AG04449 (cell line): ENCODE data around the gene SLC25A41.

Source experiments
- CTCF ChIA-PET: fragments of 350-600 bp; formaldehyde crosslinking; extraction: SDS; loops from one replicate; lab custom pipeline; 2021; ENCODE audit warnings: antibody characterized with exemption; lab: Yijun Ruan, JAX
- POLR2A ChIA-PET: fragments of 400-600, 350-600 bp; formaldehyde crosslinking; extraction: SDS; loops from one replicate; lab custom pipeline; 2020; ENCODE audit warnings: antibody characterized with exemption, inconsistent platforms; lab: Yijun Ruan, JAX
- DNase-seq: peaks from one replicate; pipeline ENCODE4 v3.0.0-alpha.2; 2010; ENCODE audit warnings: low read depth, low spot score
- H3K4me3 ChIP-seq: 2 replicates; pipeline ENCODE4 v1.5.1; 2011; ENCODE audit warnings: low read depth, mild to moderate bottlenecking, control low read depth, low read length
- CTCF ChIP-seq: IDR thresholded peaks from one replicate; pipeline ENCODE4 v1.5.1; 2011; ENCODE audit warnings: mild to moderate bottlenecking, moderate library complexity, low read length, control low read depth, inconsistent platforms; ENCODE audit not compliant: insufficient read depth; ENCODE audit errors: missing control alignments

Gene SLC25A41

GRCh38 chr19:6457958-6458694 lies 24.6 kb upstream of the SLC25A41 start:
- peak overlapping the region; percentile 2; the same call in 1 of the 2 replicates for H3K4me3 ChIP-seq
- TF ChIP-seq CTCF, result no peak
- ChIA-PET POLR2A (no interaction called here), CTCF (no interaction called here)
- DNase-seq, result no peak

- POLR2A ChIA-PET, result no interaction called here
- H3K4me3 ChIP-seq, result no peak overlapping the region
- TF ChIP-seq CTCF, result no peak
- CTCF ChIA-PET, result no interaction called here
- no peak for DNase-seq
Measured at GRCh38 chr19:6455924-6456323, 22.4 kb upstream of the SLC25A41 start.

- POLR2A ChIA-PET, result no interaction called here
- CTCF ChIA-PET, result no interaction called here
Measured at GRCh38 chr19:6453951-6454565, 20.5 kb upstream of the SLC25A41 start.

GRCh38 chr19:6452899-6453298 lies 19.3 kb upstream of the SLC25A41 start:
- no peak overlapping the region for H3K4me3 ChIP-seq
- CTCF ChIA-PET, result no interaction called here
- no peak for DNase-seq
- no peak for TF ChIP-seq CTCF
- POLR2A ChIA-PET, result no interaction called here

More at GRCh38 chr19:6453951-6454565, 20.5 kb upstream of the SLC25A41 start:
- no peak for TF ChIP-seq CTCF
- DNase-seq, result no peak
- H3K4me3 ChIP-seq, result no peak overlapping the region

GRCh38 chr19:6452223-6452614 lies 18.7 kb upstream of the SLC25A41 start:
- DNase-seq, result no peak
- ChIA-PET CTCF (no interaction called here), POLR2A (no interaction called here)
- no peak overlapping the region for H3K4me3 ChIP-seq
- TF ChIP-seq CTCF, result no peak

- CTCF ChIA-PET, result no interaction called here
- DNase-seq, result no peak
- no peak for TF ChIP-seq CTCF
- H3K4me3 ChIP-seq, result no peak overlapping the region
- POLR2A ChIA-PET, result no interaction called here
Measured at GRCh38 chr19:6451583-6452222, 18.1 kb upstream of the SLC25A41 start.
